SK-N-SH treated with all-trans-retinoic acid at 6 μM for 48 hours (cell line): ENCODE measurements around the gene SEZ6L2.

Experiments
- ESRRG ChIP-seq: fragments of 250-450 bp; sonication (Bioruptor Pico); IDR thresholded peaks from 2 replicates; pipeline ENCODE4 v1.6.1; 2021; ENCODE audit warnings: mild to moderate bottlenecking
- TF ChIP-seq, protein P1 (sequence below): fragments of 250-450 bp; sonication (Bioruptor Pico); IDR thresholded peaks from 2 replicates; pipeline ENCODE4 v1.5.1; 2021; ENCODE audit warnings: mild to moderate bottlenecking, moderate library complexity

DNA sequence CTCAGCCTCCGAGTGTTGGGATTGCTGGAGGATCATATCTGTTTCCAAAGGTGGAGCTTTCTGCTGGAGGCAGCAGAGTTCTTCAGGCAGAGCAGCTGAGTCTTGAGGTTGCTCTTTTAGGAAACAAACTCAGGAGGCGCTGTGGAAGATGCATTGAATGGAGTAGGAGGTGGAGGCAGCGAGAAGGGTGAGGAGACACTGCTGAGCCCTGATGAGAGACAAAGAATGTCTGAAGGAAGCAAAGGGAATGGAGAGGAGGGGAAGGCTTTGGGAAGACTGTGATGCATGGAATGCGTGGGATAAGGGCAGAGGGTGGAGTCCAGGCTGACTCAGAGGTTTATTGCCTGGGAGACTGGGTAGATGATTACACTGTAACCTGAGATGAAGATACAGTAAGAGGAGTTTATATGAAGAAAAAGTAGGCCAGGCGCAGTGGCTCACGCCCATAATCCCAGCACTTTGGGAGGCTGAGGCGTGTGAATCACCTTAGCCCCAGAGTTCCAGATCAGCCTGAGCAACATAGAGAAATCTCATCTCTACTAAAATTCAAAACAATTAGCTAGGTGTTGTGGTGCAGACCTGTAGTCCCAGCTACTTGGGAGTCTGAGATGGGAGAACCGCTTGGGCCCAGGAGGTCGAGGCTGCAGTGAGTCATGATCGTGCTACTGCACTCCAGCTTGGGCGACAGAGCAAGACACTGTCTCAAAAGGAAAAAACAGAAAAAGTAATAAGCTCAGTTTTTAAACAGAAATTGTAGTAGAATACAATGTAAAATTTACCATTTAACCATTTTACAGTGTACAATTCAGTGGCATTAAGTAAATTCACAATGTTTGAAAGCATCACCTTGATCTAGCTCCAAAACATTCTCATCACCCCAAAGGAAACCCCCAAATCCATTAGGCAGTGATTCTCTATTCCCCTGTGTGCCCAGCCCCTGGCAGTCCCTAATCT, 44.8 kb upstream of the SEZ6L2 start:
- TF ChIP-seq, protein P1, sequence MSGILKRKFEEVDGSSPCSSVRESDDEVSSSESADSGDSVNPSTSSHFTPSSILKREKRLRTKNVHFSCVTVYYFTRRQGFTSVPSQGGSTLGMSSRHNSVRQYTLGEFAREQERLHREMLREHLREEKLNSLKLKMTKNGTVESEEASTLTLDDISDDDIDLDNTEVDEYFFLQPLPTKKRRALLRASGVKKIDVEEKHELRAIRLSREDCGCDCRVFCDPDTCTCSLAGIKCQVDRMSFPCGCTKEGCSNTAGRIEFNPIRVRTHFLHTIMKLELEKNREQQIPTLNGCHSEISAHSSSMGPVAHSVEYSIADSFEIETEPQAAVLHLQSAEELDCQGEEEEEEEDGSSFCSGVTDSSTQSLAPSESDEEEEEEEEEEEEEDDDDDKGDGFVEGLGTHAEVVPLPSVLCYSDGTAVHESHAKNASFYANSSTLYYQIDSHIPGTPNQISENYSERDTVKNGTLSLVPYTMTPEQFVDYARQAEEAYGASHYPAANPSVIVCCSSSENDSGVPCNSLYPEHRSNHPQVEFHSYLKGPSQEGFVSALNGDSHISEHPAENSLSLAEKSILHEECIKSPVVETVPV (CRISPR knock-in tag), result no peak
- TF ChIP-seq ESRRG (CRISPR knock-in tag), result no peak
